NCI-H748 (cell line): ENCODE data around the gene ANKIB1.
"Not testable (repeated sequence)": the region's sequence is repeated elsewhere in the genome, so short reads cannot be mapped to it uniquely, and the experiment has no call there.

Source experiments
- DNase-seq: peaks from one replicate; lab custom pipeline; 2025; ENCODE audit not compliant: unreplicated experiment; lab: John Stamatoyannopoulos, UW

ANKIB1 gene

DNA sequence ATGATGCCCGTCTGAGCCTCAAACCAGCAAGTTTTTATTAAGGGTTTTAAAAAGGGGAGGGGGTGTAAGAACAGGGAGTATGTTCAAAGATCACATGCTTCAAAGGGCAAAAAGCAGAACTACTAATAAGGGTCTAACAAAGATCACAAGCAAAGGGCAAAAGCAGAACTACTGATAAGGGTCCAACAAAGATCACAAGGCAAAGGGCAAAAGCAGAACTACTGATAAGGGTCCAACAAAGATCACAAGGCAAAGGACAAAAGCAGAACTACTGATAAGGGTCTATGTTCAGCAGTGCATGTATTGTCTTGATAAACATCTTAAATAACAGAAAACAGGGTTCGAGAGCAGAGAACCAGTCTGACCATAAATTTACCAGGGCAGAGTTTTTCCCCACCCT is 196.9 kb downstream of the ANKIB1 start:
- DNase-seq: not testable (repeated sequence)

DNA sequence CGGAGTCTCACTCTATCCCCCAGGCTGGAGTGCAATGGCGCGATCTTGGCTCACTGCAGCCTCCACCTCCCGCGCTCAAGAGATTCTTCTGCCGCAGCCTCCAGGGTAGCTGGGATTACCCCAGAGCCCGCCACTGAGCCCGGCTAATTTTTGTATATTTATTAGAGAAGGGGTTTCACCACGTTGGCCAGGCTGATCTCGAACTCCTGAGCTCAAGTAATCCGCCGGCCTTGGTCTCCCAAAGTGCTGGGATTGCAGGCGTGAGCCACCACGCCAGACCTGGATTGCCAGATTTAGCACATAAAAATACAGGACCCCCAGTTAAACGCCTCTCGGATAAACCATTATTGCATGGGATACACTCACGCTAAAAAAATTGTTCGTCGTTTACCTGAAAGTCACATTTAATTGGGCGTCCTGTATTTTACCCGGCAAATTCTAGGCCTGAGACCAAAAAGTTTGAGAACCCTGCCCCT is 201.1 kb downstream of the ANKIB1 start:
- DNase-seq: no peak

DNA sequence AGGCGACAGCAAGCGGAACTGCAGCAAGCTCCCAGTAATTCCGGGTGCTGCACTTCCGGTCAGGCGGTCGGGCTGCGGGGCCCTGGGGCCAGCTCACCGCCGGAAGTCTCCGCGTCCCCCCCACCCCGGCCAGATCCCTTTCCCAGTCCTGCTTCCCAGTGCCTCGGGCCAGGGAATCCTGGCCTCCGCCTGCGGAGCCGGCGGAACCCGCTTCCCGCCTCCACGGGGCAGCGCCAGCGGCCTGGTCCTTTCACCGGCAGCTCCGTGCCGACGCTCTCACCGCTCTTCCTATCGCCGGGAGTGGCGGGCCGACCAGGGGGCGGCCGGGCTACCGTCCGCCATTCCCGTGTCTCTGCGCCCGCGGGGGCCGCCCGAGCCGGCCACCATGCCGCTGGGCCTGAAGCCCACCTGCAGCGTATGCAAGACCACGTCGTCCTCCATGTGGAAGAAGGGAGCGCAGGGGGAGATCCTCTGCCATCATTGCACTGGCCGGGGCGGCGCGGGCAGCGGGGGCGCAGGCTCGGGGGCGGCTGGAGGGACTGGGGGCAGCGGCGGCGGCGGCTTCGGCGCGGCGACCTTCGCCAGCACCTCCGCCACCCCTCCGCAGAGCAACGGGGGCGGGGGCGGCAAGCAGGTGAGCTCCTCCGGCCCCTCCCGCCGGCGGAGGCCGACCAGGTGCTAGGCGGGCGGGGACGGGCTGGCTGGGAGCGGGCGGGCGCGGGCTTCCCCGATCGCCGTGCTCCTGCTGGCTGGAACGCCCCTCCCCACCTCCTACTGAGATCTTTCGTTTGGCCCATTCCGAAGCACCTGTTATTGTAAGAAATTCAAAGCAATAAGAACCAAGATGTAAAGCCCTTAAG is 201.8 kb downstream of the ANKIB1 start, which contains the start of gene GATAD1:
Gene GATAD1 (plus strand): TSS at position 138 of the 860 bp plus-strand sequence. CDS start 248 bp downstream, at position 386.
- peak; percentile 95 for DNase-seq

DNA sequence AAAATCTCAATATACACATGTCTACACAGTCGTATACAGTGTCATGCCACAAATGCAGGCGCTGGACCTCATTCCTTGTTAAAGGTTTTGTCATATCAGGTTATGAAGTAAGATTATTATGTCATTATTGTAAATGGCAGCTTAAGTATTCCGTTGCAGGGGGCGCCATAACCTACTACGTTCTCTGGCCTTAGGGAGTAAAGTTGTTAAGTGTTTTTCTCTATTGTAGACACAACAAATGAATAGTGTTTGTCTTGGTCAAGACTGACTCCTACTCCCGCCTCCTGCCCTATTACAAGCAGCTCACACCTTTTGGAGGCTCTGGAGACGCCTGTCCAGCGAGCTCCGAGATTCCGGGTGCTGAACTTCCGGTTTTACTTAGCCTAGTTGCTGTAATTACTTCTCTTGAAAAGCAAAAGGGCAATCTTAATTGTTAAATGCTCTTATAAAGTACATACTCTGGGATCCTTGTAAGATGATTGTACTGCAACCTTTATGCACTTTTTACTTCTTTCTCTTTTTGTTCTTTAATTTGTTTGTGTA is 202.5 kb downstream of the ANKIB1 start:
- peak; percentile 74 for DNase-seq
